Measurements from ENCODE around the gene KRTAP12-1.

- TF ChIP-seq CTCF (conservative IDR thresholded peaks at IDR 0.05; ENCODE audit: low read length) (no peak), EZH2phosphoT487 (IDR thresholded peaks at IDR 0.05; ENCODE audit: borderline replicate concordance) (no peak)
Observed at GRCh38 chr21:44706706-44707581, 25.0 kb upstream of the KRTAP12-1 start.
